ENCODE data around the gene CTF1.

- no peak for TF ChIP-seq POLR2A (IDR thresholded peaks at IDR 0.05)
- no peak for TF ChIP-seq CTCF (IDR thresholded peaks at IDR 0.05)
- no peak for TF ChIP-seq EP300 (IDR thresholded peaks at IDR 0.05)
Measured at GRCh38 chr16:30895627-30896260, 670 bp upstream of the CTF1 start.

All from tibial nerve (tissue), 4 donors.